IPS DF 6.9 (cell line): Measurements from ENCODE around the gene CHST11.

Experiments used
- DNase-seq: peaks from one replicate; pipeline ENCODE4 v3.0.0-alpha.2; 2013; ENCODE audit warnings: low read depth, low spot score
- H3K27ac ChIP-seq: one replicate; pipeline ENCODE4 v1.5.1; 2013; ENCODE audit warnings: low read length, control low read depth
- H3K27me3 ChIP-seq: 2 replicates; pipeline ENCODE4 v1.6.1; 2013; ENCODE audit warnings: mild to moderate bottlenecking, low read length; ENCODE audit not compliant: control insufficient read depth, insufficient read depth
- H3K36me3 ChIP-seq: 2 replicates; pipeline ENCODE4 v1.6.1; 2013; ENCODE audit warnings: low read length; ENCODE audit not compliant: control insufficient read depth, insufficient read depth
- H3K4me1 ChIP-seq: 2 replicates; pipeline ENCODE4 v1.6.1; 2013; ENCODE audit warnings: low read length; ENCODE audit not compliant: control insufficient read depth, insufficient read depth
- H3K4me3 ChIP-seq: 2 replicates; pipeline ENCODE4 v1.5.1; 2013; ENCODE audit warnings: mild to moderate bottlenecking, low read length
- H3K9me3 ChIP-seq: 2 replicates; pipeline ENCODE4 v1.6.1; 2013; ENCODE audit warnings: low read length, inconsistent platforms; ENCODE audit not compliant: control insufficient read depth, insufficient read depth
- WGBS: extraction: QIAGEN DNeasy Blood & Tissue Kit; methylation state at CpG from one replicate; pipeline ENCODE4 v1.1.7; 2013; ENCODE audit warnings: mixed read lengths, missing lambda C conversion rate; ENCODE audit not compliant: insufficient read length, insufficient coverage; 5-methylcytosine and 5-hydroxymethylcytosine counted together

CHST11 gene

GRCh38 chr12:104651811-104652210 is 195.1 kb downstream of the CHST11 start:
- H3K4me1 ChIP-seq: 0 out of 2 replicates have a peak, but pooled peaks cover 2% of the 10 kb centered on the region
- no peak for DNase-seq
- H3K36me3 ChIP-seq: no peaks in the 10 kb centered on the region
- H3K4me3 ChIP-seq: no peak overlapping the region
- no peak overlapping the region for H3K27ac ChIP-seq
- no peaks in the 10 kb centered on the region for H3K27me3 ChIP-seq
- no CpG with 5 or more reads among the region's 7 CpGs for whole genome bisulfite sequencing
- no peaks in the 10 kb centered on the region for H3K9me3 ChIP-seq

- WGBS: no CpG with 5 or more reads among the region's 5 CpGs
- no peaks in the 10 kb centered on the region for H3K36me3 ChIP-seq
- H3K4me3 ChIP-seq: no peak overlapping the region
- no peaks in the 10 kb centered on the region for H3K27me3 ChIP-seq
- DNase-seq: no peak
- 0 out of 2 replicates have a peak, but pooled peaks cover 3% of the 10 kb centered on the region for H3K4me1 ChIP-seq
- no peaks in the 10 kb centered on the region for H3K9me3 ChIP-seq
- no peak overlapping the region for H3K27ac ChIP-seq
These were observed 195.6 kb downstream of the CHST11 start for GRCh38 chr12:104652358-104652757.

- Histone ChIP-seq H3K4me3 (no peak overlapping the region), H3K36me3 (no peaks in the 10 kb centered on the region), H3K9me3 (no peaks in the 10 kb centered on the region), H3K4me1 (0 out of 2 replicates have a peak, but pooled peaks cover 3% of the 10 kb centered on the region), H3K27ac (no peak overlapping the region), H3K27me3 (no peaks in the 10 kb centered on the region)
- no CpG with 5 or more reads among the region's 7 CpGs for whole genome bisulfite sequencing
- no peak for DNase-seq
These were observed 196.2 kb downstream of the CHST11 start for GRCh38 chr12:104652910-104653309.

GRCh38 chr12:104653730-104654664 is 197.2 kb downstream of the CHST11 start:
- Histone ChIP-seq H3K36me3 (no peaks in the 10 kb centered on the region), H3K9me3 (no peaks in the 10 kb centered on the region), H3K4me1 (0 out of 2 replicates have a peak, but pooled peaks cover 4% of the 10 kb centered on the region), H3K4me3 (no peak overlapping the region), H3K27ac (no peak overlapping the region), H3K27me3 (no peaks in the 10 kb centered on the region)
- no CpG with 5 or more reads among the region's 12 CpGs for WGBS
- DNase-seq: no peak

- Histone ChIP-seq H3K4me3 (no peak overlapping the region), H3K27me3 (no peaks in the 10 kb centered on the region), H3K36me3 (no peaks in the 10 kb centered on the region), H3K9me3 (no peaks in the 10 kb centered on the region), H3K27ac (no peak overlapping the region), H3K4me1 (0 out of 2 replicates have a peak, but pooled peaks cover 4% of the 10 kb centered on the region)
- DNase-seq: no peak
- WGBS: no CpG with 5 or more reads among the region's 16 CpGs
These were observed 198.2 kb downstream of the CHST11 start for GRCh38 chr12:104654665-104655609.

- no CpG with 5 or more reads among the region's 10 CpGs for WGBS
- H3K9me3 ChIP-seq: no peaks in the 10 kb centered on the region
- DNase-seq: no peak
- H3K27me3 ChIP-seq: no peaks in the 10 kb centered on the region
- no peaks in the 10 kb centered on the region for H3K36me3 ChIP-seq
- no peak overlapping the region for H3K4me3 ChIP-seq
- 0 out of 2 replicates have a peak, but pooled peaks cover 4% of the 10 kb centered on the region for H3K4me1 ChIP-seq
- H3K27ac ChIP-seq: no peak overlapping the region
These were observed 199.6 kb downstream of the CHST11 start for GRCh38 chr12:104656383-104656782.

GRCh38 chr12:104656921-104657320 is 200.2 kb downstream of the CHST11 start:
- WGBS: no CpG with 5 or more reads among the region's 5 CpGs
- H3K36me3 ChIP-seq: no peaks in the 10 kb centered on the region
- H3K4me3 ChIP-seq: no peak overlapping the region
- DNase-seq: no peak
- H3K4me1 ChIP-seq: 0 out of 2 replicates have a peak, but pooled peaks cover 4% of the 10 kb centered on the region
- no peaks in the 10 kb centered on the region for H3K27me3 ChIP-seq
- no peak overlapping the region for H3K27ac ChIP-seq
- no peaks in the 10 kb centered on the region for H3K9me3 ChIP-seq

- no peak for DNase-seq
- Histone ChIP-seq H3K27ac (no peak overlapping the region), H3K4me3 (no peak overlapping the region), H3K27me3 (no peaks in the 10 kb centered on the region), H3K9me3 (no peaks in the 10 kb centered on the region), H3K36me3 (no peaks in the 10 kb centered on the region), H3K4me1 (0 out of 2 replicates have a peak, but pooled peaks cover 4% of the 10 kb centered on the region)
- no CpG with 5 or more reads among the region's 13 CpGs for WGBS
These were observed 201.2 kb downstream of the CHST11 start for GRCh38 chr12:104657726-104658484.

- H3K4me1 ChIP-seq: 0 out of 2 replicates have a peak, but pooled peaks cover 3% of the 10 kb centered on the region
- no peaks in the 10 kb centered on the region for H3K36me3 ChIP-seq
- no peak for DNase-seq
- no peaks in the 10 kb centered on the region for H3K27me3 ChIP-seq
- no CpG with 5 or more reads among the region's 5 CpGs for WGBS
- H3K27ac ChIP-seq: no peak overlapping the region
- no peaks in the 10 kb centered on the region for H3K9me3 ChIP-seq
- H3K4me3 ChIP-seq: no peak overlapping the region
These were observed 202.3 kb downstream of the CHST11 start for GRCh38 chr12:104659058-104659457.
